Fibroblast of lung (primary cell): ENCODE results near the gene CDC123. TPM values are rescaled to one million over a fixed set of nuclear protein-coding genes. Genes with fewer than 3 reads are reported as not detected.

Source experiments
- DNase-seq, 2 donors: peaks; one replicate each; pipeline versions ENCODE4 v3.0.0 to v3.0.0-alpha.2; 2010; ENCODE audit warnings: low read depth in 2 of 2
- H2AFZ ChIP-seq: 2 replicates; pipeline ENCODE4 v1.5.1; 2012; ENCODE audit warnings: low read length, control low read depth, inconsistent platforms
- H3K27ac ChIP-seq: 2 replicates; pipeline ENCODE4 v1.5.1; 2011; ENCODE audit warnings: low read length, control low read depth; ENCODE audit not compliant: insufficient read depth
- H3K27me3 ChIP-seq: 2 replicates; pipeline ENCODE4 v1.5.1; 2011; ENCODE audit warnings: mild to moderate bottlenecking, low read length; ENCODE audit not compliant: control insufficient read depth, insufficient read depth
- H3K36me3 ChIP-seq: 2 replicates; pipeline ENCODE4 v1.5.1; 2011; ENCODE audit warnings: low read length; ENCODE audit not compliant: control insufficient read depth, insufficient read depth
- H3K4me1 ChIP-seq: 2 replicates; pipeline ENCODE4 v1.5.1; 2011; ENCODE audit warnings: low read length; ENCODE audit not compliant: control insufficient read depth, insufficient read depth; ENCODE audit errors: extremely low read depth
- H3K4me2 ChIP-seq: 2 replicates; pipeline ENCODE4 v1.5.1; 2011; ENCODE audit warnings: low read length, control low read depth; ENCODE audit not compliant: insufficient read depth; ENCODE audit errors: extremely low read depth
- H3K4me3 ChIP-seq, 4 experiments: fragments of 200-600 bp in 1 of 4; sonication (generic) in 1 of 4; replicated peaks in 1 of 4; 2 replicates each; pipeline ENCODE4 v1.5.1; 2011 to 2016; ENCODE audit warnings: low read length in 4 of 4, low read depth in 3 of 4, mild to moderate bottlenecking in 3 of 4, control low read depth in 2 of 4, inconsistent platforms in 1 of 4, mixed read lengths in 1 of 4; ENCODE audit not compliant: insufficient read depth in 1 of 4; ENCODE audit errors: control extremely low read depth in 1 of 4
- H3K79me2 ChIP-seq: 2 replicates; pipeline ENCODE4 v1.5.1; 2012; ENCODE audit warnings: mild to moderate bottlenecking, low read length, inconsistent platforms; ENCODE audit not compliant: control insufficient read depth, insufficient read depth
- H3K9ac ChIP-seq: 2 replicates; pipeline ENCODE4 v1.5.1; 2011; ENCODE audit warnings: mild to moderate bottlenecking, low read length, control low read depth; ENCODE audit not compliant: insufficient read depth
- H3K9me3 ChIP-seq: 2 replicates; pipeline ENCODE4 v1.5.1; 2012; ENCODE audit warnings: low read depth, low read length; ENCODE audit not compliant: control insufficient read depth, insufficient read depth
- H4K20me1 ChIP-seq: 2 replicates; pipeline ENCODE4 v1.5.1; 2011; ENCODE audit warnings: low read length; ENCODE audit not compliant: control insufficient read depth, insufficient read depth; ENCODE audit errors: extremely low read depth
- CTCF ChIP-seq, 2 donors: IDR thresholded peaks in 1 of 2; conservative IDR thresholded peaks in 1 of 2; 1 replicate in 1 of 2; 2 replicates in 1 of 2; pipeline ENCODE4 v1.5.1; 2011 to 2012; ENCODE audit warnings: low read length in 2 of 2, control low read depth in 1 of 2, inconsistent platforms in 1 of 2, low read depth in 1 of 2, mild to moderate bottlenecking in 1 of 2
- EZH2 ChIP-seq: IDR thresholded peaks from 2 replicates; pipeline ENCODE4 v1.5.1; 2012; ENCODE audit warnings: low read length, control low read depth, mild to moderate bottlenecking; ENCODE audit errors: missing control alignments
- polyA minus RNA-seq: library from RNA; depleted of rRNA, polyadenylated mRNA; stranded (reverse); fragments of >200 nt; gene quantifications from 2 replicates; pipeline ENCODE4 v1.2.3, GENCODE V29; 2011; ENCODE audit warnings: low replicate concordance
- polyA plus RNA-seq, 2 donors: library from polyadenylated mRNA; depleted of rRNA in 1 of 2; stranded (reverse) in 1 of 2; unstranded in 1 of 2; fragments of >200 nt; gene quantifications; 2 replicates each; pipeline ENCODE4 v1.2.1, GENCODE V29; 2011 to 2012; ENCODE audit warnings: missing spikeins in 1 of 2
- total RNA-seq: library from RNA; depleted of rRNA; stranded (reverse); fragments of >200 nt; gene quantifications from 2 replicates; pipeline ENCODE4 v1.2.1, GENCODE V29; 2014

Gene CDC123
- total RNA-seq (138 and 144 TPM in 2 replicates), polyA plus RNA-seq (172 and 225 TPM in 2 replicates), polyA minus RNA-seq (91.7 and 180 TPM in 2 replicates)
- 105 and 137 TPM in 2 replicates for polyA plus RNA-seq (2012)

DNA sequence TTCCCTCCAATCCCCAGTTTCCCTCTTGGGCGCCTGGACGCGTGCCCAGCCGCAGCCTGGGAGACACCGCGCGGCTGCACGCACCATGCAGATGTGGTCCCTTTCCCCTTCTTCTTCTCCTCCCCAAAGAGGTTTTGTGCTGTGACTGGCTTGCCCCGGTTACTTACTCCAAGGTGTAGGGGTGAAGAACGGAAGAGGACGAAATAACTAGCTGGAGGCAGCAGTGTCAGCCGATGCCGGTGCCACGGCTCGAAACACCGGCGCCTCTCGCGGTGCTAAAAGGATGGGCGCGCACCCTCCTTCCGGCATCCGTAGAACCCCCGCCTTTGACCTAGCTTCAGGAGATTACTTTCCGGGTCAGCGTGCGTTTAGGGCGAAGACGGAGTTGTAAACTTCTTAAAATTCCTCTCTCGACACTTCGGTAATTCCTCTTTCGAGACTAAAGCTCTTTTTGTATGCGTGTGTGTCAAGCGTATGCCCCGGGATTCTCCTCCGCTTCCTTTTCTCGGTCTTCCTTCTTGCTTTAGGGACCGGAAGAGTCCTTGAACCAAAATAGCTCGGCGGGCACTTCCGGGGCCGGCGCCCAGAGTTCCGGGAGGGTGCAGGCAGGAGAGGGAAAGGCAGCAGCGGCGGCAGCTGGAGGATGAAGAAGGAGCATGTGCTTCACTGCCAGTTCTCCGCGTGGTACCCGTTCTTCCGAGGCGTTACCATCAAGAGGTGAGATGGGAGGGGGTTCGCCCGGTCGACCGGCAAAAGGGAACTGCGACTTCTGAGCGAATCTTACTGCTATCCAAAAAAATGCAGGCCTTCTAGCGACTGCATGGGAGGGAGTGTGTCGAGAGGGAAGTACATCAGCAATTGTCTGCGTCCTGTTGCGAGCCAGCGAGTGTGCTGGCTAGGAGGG is at the start of gene CDC123, which contains the start of gene NUDT5:
TSS of gene CDC123 (plus strand) at position 586 of the 904 bp plus-strand sequence. CDS start at position 644, 58 bp downstream.
TSS of gene NUDT5 (minus strand) at position 289 of the 904 bp plus-strand sequence. CDS start 9,600 bp downstream, outside the sequence.
- TF ChIP-seq EZH2, result no peak
- no peak for TF ChIP-seq CTCF (conservative IDR thresholded peaks at IDR 0.05 in 1 of 2, IDR thresholded peaks at IDR 0.05 in 1 of 2; ENCODE audit: low read depth in 1 of 2, low read length in 2 of 2)

DNA sequence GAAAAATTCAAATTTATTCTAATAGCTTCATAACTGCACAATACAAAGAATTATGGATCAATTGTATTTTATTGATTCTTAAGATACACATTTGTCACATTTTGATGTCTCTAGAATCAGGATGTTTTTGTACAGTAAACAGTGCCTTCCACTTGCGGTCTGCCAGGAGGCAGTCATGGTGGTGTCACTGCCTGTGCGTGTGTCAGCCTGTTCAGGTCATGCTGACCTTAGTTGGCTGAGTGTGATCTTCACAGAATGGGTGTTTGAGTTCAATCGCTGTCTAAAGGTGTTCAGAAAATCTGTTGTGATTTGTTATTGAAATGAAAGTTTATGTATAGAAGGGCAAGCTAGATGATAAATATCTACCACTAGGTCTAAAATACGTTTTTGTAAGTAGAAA is 45.8 kb upstream of the CDC123 start:
- Histone ChIP-seq H3K4me2 (no peak overlapping the region), H3K79me2 (no peaks in the 10 kb centered on the region), H3K27me3 (no peaks in the 10 kb centered on the region), H3K9ac (no peak overlapping the region), H3K4me3 (no peak overlapping the region), H3K27ac (no peak overlapping the region), H3K36me3 (no peaks in the 10 kb centered on the region), H2AFZ (no peak overlapping the region), H3K9me3 (no peaks in the 10 kb centered on the region), H3K4me1 (no peaks in the 10 kb centered on the region), H4K20me1 (no peaks in the 10 kb centered on the region)
- no peak for TF ChIP-seq CTCF (conservative IDR thresholded peaks at IDR 0.05 in 1 of 2, IDR thresholded peaks at IDR 0.05 in 1 of 2; ENCODE audit: low read depth in 1 of 2, low read length in 2 of 2)
- no peak for TF ChIP-seq EZH2
- DNase-seq, result no peak

More for the DNA sequence above, at the start of gene CDC123, which contains the start of gene NUDT5:
- Histone ChIP-seq H3K9me3 (no peaks in the 10 kb centered on the region), H3K27ac (peak within 1 kb of the TSS; percentile 90), H3K79me2 (peaks cover 72% of the 10 kb centered on the region), H3K36me3 (peaks cover 1% of the 10 kb centered on the region), H2AFZ (peak within 1 kb of the TSS; percentile 90), H3K9ac (peak within 1 kb of the TSS; percentile 81), H3K4me2 (peak within 1 kb of the TSS; percentile 88), H3K4me1 (peaks cover 6% of the 10 kb centered on the region), H3K4me3 (peak within 1 kb of the TSS; percentile 75 to 99 (median 93)), H3K27me3 (no peaks in the 10 kb centered on the region), H4K20me1 (peaks cover 3% of the 10 kb centered on the region)
- peak; percentile 90 to 93 for DNase-seq

GRCh38 chr10:12154516-12154915 is 41.5 kb upstream of the CDC123 start:
- Histone ChIP-seq H2AFZ (no peak overlapping the region), H4K20me1 (no peaks in the 10 kb centered on the region), H3K79me2 (no peaks in the 10 kb centered on the region), H3K27me3 (no peaks in the 10 kb centered on the region), H3K4me1 (no peaks in the 10 kb centered on the region), H3K9ac (no peak overlapping the region), H3K36me3 (no peaks in the 10 kb centered on the region), H3K4me2 (no peak overlapping the region), H3K9me3 (no peaks in the 10 kb centered on the region), H3K4me3 (no peak overlapping the region), H3K27ac (no peak overlapping the region)
- no peak for TF ChIP-seq EZH2
- TF ChIP-seq CTCF (conservative IDR thresholded peaks at IDR 0.05 in 1 of 2, IDR thresholded peaks at IDR 0.05 in 1 of 2; ENCODE audit: low read depth in 1 of 2, low read length in 2 of 2), result no peak
- DNase-seq, result no peak
